Measurements from ENCODE around the gene CSNK1G3. TPM values are rescaled to one million over a fixed set of nuclear protein-coding genes. Genes with fewer than 3 reads are reported as not detected.
A peak's percentile ranks its signal among the peaks of the same experiment; 100 is the strongest.

The CSNK1G3 gene
- total and polyA plus RNA-seq, 2 experiments from 2014 or later: 19.6 to 65.1 TPM

DNA sequence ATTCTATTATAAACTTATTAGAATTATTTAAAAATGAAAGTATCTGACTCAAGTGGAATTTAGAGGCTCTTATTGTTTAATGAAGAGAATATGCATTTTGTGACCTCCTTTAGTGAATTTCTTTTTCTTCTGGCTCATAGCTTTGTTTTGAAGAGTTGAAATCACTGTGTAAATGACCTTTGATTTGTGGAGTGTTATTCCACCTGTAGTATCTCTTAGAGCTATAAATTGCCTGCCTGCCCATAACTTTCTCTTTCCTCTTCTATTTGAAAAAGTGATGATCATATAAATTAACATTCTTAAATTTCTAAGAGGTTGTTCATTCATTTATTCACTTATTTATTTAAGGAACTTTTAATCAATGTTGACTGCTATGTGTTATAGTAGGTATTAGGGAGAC is 16.1 kb downstream of the CSNK1G3 start:
- DNase-seq (ENCODE audit: low spot score) (no peak), ATAC-seq (no peak)
- peak overlapping the region; percentile 15; the same call in 1 of the 2 replicates for H3K27ac Mint-ChIP-seq
- no peaks in the 10 kb centered on the region for H3K9me3 Mint-ChIP-seq
- Histone ChIP-seq H3K4me3 (no peak overlapping the region), H3K27me3 (ENCODE audit: insufficient read depth) (no peaks in the 10 kb centered on the region), H3K9me2 (ENCODE audit: insufficient read depth) (no peaks in the 10 kb centered on the region), H3K4me1 (ENCODE audit: insufficient read depth) (peaks cover 5% of the 10 kb centered on the region), H3K79me2 (replicated peaks; ENCODE audit: insufficient read depth) (peaks cover 99% of the 10 kb centered on the region), H2AFZ (no peak overlapping the region), H3K27ac (ENCODE audit: low read depth) (no peak overlapping the region), H3K36me3 (ENCODE audit: insufficient read depth) (no peaks in the 10 kb centered on the region), H4K20me1 (replicated peaks; ENCODE audit: insufficient read depth) (peaks cover 7% of the 10 kb centered on the region), H3F3A (replicated peaks; ENCODE audit: low read depth) (no peaks in the 10 kb centered on the region), H3K4me2 (no peak overlapping the region)
- no peak overlapping the region for H3K4me3 Mint-ChIP-seq
- H3K27me3 Mint-ChIP-seq (ENCODE audit: insufficient read depth, low read depth, poor library complexity): no peaks in the 10 kb centered on the region
- no peaks in the 10 kb centered on the region for H3K36me3 Mint-ChIP-seq (ENCODE audit: low read depth)
- TF ChIP-seq JUNB (IDR thresholded peaks at IDR 0.05; ENCODE audit: unreplicated experiment): no peak
- TF ChIP-seq ETS1 (IDR thresholded peaks at IDR 0.05): no peak
- TF ChIP-seq NANOG (IDR thresholded peaks at IDR 0.05; ENCODE audit: borderline replicate concordance): no peak
- TF ChIP-seq CREB1 (CRISPR knock-in tag; IDR thresholded peaks at IDR 0.05; ENCODE audit: low read depth): no peak
- no peak for TF ChIP-seq EZH2 (IDR thresholded peaks at IDR 0.05; ENCODE audit: low read depth, unreplicated experiment)
- TF ChIP-seq ZNF331 (CRISPR knock-in tag; IDR thresholded peaks at IDR 0.05; ENCODE audit: low read depth): no peak
- TF ChIP-seq POLR2AphosphoS5 (IDR thresholded peaks at IDR 0.05; ENCODE audit: low read depth): no peak
- no peak for TF ChIP-seq CTCF (conservative IDR thresholded peaks at IDR 0.05; ENCODE audit: low read depth in 2 of 2)
- TF ChIP-seq STAT1 (IDR thresholded peaks at IDR 0.05; ENCODE audit: unreplicated experiment): no peak
- TF ChIP-seq REST (IDR thresholded peaks at IDR 0.05; ENCODE audit: unreplicated experiment): no peak
- no peak for TF ChIP-seq ZNF114 (CRISPR knock-in tag; IDR thresholded peaks at IDR 0.05)
- no peak for TF ChIP-seq EZH2phosphoT487 (IDR thresholded peaks at IDR 0.05; ENCODE audit: unreplicated experiment)
- TF ChIP-seq, protein P1, sequence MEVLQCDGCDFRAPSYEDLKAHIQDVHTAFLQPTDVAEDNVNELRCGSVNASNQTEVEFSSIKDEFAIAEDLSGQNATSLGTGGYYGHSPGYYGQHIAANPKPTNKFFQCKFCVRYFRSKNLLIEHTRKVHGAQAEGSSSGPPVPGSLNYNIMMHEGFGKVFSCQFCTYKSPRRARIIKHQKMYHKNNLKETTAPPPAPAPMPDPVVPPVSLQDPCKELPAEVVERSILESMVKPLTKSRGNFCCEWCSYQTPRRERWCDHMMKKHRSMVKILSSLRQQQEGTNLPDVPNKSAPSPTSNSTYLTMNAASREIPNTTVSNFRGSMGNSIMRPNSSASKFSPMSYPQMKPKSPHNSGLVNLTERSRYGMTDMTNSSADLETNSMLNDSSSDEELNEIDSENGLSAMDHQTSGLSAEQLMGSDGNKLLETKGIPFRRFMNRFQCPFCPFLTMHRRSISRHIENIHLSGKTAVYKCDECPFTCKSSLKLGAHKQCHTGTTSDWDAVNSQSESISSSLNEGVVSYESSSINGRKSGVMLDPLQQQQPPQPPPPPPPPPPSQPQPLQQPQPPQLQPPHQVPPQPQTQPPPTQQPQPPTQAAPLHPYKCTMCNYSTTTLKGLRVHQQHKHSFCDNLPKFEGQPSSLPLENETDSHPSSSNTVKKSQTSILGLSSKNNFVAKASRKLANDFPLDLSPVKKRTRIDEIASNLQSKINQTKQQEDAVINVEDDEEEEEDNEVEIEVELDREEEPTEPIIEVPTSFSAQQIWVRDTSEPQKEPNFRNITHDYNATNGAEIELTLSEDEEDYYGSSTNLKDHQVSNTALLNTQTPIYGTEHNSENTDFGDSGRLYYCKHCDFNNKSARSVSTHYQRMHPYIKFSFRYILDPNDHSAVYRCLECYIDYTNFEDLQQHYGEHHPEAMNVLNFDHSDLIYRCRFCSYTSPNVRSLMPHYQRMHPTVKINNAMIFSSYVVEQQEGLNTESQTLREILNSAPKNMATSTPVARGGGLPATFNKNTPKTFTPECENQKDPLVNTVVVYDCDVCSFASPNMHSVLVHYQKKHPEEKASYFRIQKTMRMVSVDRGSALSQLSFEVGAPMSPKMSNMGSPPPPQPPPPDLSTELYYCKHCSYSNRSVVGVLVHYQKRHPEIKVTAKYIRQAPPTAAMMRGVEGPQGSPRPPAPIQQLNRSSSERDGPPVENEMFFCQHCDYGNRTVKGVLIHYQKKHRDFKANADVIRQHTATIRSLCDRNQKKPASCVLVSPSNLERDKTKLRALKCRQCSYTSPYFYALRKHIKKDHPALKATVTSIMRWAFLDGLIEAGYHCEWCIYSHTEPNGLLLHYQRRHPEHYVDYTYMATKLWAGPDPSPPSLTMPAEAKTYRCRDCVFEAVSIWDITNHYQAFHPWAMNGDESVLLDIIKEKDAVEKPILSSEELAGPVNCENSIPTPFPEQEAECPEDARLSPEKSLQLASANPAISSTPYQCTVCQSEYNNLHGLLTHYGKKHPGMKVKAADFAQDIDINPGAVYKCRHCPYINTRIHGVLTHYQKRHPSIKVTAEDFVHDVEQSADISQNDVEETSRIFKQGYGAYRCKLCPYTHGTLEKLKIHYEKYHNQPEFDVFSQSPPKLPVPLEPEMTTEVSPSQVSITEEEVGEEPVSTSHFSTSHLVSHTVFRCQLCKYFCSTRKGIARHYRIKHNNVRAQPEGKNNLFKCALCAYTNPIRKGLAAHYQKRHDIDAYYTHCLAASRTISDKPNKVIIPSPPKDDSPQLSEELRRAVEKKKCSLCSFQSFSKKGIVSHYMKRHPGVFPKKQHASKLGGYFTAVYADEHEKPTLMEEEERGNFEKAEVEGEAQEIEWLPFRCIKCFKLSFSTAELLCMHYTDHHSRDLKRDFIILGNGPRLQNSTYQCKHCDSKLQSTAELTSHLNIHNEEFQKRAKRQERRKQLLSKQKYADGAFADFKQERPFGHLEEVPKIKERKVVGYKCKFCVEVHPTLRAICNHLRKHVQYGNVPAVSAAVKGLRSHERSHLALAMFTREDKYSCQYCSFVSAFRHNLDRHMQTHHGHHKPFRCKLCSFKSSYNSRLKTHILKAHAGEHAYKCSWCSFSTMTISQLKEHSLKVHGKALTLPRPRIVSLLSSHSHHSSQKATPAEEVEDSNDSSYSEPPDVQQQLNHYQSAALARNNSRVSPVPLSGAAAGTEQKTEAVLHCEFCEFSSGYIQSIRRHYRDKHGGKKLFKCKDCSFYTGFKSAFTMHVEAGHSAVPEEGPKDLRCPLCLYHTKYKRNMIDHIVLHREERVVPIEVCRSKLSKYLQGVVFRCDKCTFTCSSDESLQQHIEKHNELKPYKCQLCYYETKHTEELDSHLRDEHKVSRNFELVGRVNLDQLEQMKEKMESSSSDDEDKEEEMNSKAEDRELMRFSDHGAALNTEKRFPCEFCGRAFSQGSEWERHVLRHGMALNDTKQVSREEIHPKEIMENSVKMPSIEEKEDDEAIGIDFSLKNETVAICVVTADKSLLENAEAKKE (CRISPR knock-in tag; IDR thresholded peaks at IDR 0.05): no peak
- peaks cover 17% of the 10 kb centered on the region for H3K4me1 Mint-ChIP-seq
